ENCODE data around the gene KIF16B.

The KIF16B gene

DNA sequence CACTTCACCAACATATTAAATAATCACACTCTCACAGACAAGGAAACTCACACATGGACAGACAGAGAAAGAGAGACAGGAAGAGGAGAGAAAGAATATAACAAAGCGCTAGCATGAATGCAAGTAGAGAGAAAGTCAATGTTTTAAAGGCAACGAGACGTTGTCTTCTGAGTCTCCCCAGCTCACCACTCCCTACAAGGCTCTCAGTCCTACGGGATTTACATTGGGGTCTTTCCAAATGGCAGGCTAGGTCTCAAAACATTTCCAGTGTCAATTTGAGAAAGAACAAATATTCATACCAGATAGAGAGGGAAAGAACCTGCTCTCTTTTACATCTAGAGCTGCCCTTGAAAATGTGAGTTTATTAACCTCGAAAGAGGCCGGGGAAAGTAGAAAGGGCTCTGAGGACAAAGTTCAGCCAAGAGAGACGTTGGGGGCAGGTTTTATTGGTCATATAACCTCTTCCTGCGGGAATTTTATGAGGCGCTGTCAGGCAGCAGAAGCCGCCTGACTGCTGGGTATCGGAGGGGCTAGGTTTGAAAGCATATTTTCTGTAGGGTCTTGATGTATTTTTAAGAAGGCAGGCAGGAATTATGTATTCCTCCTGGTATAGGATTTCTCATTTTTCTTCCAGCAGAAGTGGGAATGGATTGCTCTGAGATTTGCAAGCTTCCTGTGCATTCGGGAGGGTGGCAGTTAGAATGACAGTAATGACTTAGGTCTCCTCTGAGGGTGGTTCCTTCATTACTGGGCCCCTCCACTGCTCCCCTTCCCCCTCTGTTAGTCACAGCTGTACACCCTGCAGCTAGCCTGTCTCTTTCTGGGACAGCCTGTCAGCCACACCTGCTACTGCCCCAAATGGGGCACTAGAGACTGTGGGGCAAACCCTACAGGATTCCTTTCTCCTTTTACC lies 34.4 kb upstream of the KIF16B start:
- POLR2A ChIA-PET, result no interaction called here
- CTCF ChIA-PET, result interaction anchor here (0.6 kb wide), 1 partner anchor 31 kb away, joined by 4 read pairs; no protein-coding TSS in a partner anchor
- Histone ChIP-seq H3K27ac (ENCODE audit: extremely low read depth, low read depth, low read length) (no peak overlapping the region; the same call in 1 of the 2 replicates), H3K9me3 (ENCODE audit: control insufficient read depth, insufficient read depth, low read depth, low read length) (no peaks in the 10 kb centered on the region), H3K4me1 (ENCODE audit: control insufficient read depth, insufficient read depth, low read length) (peaks cover 14% of the 10 kb centered on the region), H3K36me3 (ENCODE audit: control insufficient read depth in 2 of 2, insufficient read depth in 1 of 2, low read length in 2 of 2) (no peaks in the 10 kb centered on the region), H3K4me3 (ENCODE audit: low read depth, low read length) (no peak overlapping the region)
- TF ChIP-seq GLIS1 (tag by site-specific recombination; IDR thresholded peaks at IDR 0.05) (peak; percentile 28; the same call in 1 of the 2 replicates), ZNF155 (tag by site-specific recombination; IDR thresholded peaks at IDR 0.05) (no peak), ZNF239 (tag by site-specific recombination; IDR thresholded peaks at IDR 0.05) (no peak), SP7 (tag by site-specific recombination; IDR thresholded peaks at IDR 0.05) (no peak), BCL11B (tag by site-specific recombination; IDR thresholded peaks at IDR 0.05; ENCODE audit: low read depth) (no peak), ZNF335 (tag by site-specific recombination; conservative IDR thresholded peaks at IDR 0.05) (peak; percentile 59), ZNF341 (tag by site-specific recombination; IDR thresholded peaks at IDR 0.05; ENCODE audit: low read depth) (peak; percentile 27), ZNF302 (tag by site-specific recombination; IDR thresholded peaks at IDR 0.05; ENCODE audit: low read depth) (no peak), ZIC2 (tag by site-specific recombination; IDR thresholded peaks at IDR 0.05) (0 out of 2 replicates have a peak, but pooled peaks have one; percentile 21), ZBTB7A (tag by site-specific recombination; IDR thresholded peaks at IDR 0.05; ENCODE audit: low read depth) (no peak)
- TF ChIP-seq, protein P1, sequence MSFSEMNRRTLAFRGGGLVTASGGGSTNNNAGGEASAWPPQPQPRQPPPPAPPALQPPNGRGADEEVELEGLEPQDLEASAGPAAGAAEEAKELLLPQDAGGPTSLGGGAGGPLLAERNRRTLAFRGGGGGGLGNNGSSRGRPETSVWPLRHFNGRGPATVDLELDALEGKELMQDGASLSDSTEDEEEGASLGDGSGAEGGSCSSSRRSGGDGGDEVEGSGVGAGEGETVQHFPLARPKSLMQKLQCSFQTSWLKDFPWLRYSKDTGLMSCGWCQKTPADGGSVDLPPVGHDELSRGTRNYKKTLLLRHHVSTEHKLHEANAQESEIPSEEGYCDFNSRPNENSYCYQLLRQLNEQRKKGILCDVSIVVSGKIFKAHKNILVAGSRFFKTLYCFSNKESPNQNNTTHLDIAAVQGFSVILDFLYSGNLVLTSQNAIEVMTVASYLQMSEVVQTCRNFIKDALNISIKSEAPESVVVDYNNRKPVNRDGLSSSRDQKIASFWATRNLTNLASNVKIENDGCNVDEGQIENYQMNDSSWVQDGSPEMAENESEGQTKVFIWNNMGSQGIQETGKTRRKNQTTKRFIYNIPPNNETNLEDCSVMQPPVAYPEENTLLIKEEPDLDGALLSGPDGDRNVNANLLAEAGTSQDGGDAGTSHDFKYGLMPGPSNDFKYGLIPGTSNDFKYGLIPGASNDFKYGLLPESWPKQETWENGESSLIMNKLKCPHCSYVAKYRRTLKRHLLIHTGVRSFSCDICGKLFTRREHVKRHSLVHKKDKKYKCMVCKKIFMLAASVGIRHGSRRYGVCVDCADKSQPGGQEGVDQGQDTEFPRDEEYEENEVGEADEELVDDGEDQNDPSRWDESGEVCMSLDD (tag by site-specific recombination; IDR thresholded peaks at IDR 0.05), result no peak
- TF ChIP-seq, protein P2, sequence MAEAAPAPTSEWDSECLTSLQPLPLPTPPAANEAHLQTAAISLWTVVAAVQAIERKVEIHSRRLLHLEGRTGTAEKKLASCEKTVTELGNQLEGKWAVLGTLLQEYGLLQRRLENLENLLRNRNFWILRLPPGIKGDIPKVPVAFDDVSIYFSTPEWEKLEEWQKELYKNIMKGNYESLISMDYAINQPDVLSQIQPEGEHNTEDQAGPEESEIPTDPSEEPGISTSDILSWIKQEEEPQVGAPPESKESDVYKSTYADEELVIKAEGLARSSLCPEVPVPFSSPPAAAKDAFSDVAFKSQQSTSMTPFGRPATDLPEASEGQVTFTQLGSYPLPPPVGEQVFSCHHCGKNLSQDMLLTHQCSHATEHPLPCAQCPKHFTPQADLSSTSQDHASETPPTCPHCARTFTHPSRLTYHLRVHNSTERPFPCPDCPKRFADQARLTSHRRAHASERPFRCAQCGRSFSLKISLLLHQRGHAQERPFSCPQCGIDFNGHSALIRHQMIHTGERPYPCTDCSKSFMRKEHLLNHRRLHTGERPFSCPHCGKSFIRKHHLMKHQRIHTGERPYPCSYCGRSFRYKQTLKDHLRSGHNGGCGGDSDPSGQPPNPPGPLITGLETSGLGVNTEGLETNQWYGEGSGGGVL (tag by site-specific recombination; IDR thresholded peaks at IDR 0.05), result peak; percentile 35; the same call in 1 of the 2 replicates
- TF ChIP-seq, protein P3, sequence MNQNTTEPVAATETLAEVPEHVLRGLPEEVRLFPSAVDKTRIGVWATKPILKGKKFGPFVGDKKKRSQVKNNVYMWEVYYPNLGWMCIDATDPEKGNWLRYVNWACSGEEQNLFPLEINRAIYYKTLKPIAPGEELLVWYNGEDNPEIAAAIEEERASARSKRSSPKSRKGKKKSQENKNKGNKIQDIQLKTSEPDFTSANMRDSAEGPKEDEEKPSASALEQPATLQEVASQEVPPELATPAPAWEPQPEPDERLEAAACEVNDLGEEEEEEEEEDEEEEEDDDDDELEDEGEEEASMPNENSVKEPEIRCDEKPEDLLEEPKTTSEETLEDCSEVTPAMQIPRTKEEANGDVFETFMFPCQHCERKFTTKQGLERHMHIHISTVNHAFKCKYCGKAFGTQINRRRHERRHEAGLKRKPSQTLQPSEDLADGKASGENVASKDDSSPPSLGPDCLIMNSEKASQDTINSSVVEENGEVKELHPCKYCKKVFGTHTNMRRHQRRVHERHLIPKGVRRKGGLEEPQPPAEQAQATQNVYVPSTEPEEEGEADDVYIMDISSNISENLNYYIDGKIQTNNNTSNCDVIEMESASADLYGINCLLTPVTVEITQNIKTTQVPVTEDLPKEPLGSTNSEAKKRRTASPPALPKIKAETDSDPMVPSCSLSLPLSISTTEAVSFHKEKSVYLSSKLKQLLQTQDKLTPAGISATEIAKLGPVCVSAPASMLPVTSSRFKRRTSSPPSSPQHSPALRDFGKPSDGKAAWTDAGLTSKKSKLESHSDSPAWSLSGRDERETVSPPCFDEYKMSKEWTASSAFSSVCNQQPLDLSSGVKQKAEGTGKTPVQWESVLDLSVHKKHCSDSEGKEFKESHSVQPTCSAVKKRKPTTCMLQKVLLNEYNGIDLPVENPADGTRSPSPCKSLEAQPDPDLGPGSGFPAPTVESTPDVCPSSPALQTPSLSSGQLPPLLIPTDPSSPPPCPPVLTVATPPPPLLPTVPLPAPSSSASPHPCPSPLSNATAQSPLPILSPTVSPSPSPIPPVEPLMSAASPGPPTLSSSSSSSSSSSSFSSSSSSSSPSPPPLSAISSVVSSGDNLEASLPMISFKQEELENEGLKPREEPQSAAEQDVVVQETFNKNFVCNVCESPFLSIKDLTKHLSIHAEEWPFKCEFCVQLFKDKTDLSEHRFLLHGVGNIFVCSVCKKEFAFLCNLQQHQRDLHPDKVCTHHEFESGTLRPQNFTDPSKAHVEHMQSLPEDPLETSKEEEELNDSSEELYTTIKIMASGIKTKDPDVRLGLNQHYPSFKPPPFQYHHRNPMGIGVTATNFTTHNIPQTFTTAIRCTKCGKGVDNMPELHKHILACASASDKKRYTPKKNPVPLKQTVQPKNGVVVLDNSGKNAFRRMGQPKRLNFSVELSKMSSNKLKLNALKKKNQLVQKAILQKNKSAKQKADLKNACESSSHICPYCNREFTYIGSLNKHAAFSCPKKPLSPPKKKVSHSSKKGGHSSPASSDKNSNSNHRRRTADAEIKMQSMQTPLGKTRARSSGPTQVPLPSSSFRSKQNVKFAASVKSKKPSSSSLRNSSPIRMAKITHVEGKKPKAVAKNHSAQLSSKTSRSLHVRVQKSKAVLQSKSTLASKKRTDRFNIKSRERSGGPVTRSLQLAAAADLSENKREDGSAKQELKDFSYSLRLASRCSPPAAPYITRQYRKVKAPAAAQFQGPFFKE (tag by site-specific recombination; IDR thresholded peaks at IDR 0.05; ENCODE audit: borderline replicate concordance), result no peak
- TF ChIP-seq, protein P4, sequence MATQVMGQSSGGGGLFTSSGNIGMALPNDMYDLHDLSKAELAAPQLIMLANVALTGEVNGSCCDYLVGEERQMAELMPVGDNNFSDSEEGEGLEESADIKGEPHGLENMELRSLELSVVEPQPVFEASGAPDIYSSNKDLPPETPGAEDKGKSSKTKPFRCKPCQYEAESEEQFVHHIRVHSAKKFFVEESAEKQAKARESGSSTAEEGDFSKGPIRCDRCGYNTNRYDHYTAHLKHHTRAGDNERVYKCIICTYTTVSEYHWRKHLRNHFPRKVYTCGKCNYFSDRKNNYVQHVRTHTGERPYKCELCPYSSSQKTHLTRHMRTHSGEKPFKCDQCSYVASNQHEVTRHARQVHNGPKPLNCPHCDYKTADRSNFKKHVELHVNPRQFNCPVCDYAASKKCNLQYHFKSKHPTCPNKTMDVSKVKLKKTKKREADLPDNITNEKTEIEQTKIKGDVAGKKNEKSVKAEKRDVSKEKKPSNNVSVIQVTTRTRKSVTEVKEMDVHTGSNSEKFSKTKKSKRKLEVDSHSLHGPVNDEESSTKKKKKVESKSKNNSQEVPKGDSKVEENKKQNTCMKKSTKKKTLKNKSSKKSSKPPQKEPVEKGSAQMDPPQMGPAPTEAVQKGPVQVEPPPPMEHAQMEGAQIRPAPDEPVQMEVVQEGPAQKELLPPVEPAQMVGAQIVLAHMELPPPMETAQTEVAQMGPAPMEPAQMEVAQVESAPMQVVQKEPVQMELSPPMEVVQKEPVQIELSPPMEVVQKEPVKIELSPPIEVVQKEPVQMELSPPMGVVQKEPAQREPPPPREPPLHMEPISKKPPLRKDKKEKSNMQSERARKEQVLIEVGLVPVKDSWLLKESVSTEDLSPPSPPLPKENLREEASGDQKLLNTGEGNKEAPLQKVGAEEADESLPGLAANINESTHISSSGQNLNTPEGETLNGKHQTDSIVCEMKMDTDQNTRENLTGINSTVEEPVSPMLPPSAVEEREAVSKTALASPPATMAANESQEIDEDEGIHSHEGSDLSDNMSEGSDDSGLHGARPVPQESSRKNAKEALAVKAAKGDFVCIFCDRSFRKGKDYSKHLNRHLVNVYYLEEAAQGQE (tag by site-specific recombination; IDR thresholded peaks at IDR 0.05), result no peak
- TF ChIP-seq, protein P5, sequence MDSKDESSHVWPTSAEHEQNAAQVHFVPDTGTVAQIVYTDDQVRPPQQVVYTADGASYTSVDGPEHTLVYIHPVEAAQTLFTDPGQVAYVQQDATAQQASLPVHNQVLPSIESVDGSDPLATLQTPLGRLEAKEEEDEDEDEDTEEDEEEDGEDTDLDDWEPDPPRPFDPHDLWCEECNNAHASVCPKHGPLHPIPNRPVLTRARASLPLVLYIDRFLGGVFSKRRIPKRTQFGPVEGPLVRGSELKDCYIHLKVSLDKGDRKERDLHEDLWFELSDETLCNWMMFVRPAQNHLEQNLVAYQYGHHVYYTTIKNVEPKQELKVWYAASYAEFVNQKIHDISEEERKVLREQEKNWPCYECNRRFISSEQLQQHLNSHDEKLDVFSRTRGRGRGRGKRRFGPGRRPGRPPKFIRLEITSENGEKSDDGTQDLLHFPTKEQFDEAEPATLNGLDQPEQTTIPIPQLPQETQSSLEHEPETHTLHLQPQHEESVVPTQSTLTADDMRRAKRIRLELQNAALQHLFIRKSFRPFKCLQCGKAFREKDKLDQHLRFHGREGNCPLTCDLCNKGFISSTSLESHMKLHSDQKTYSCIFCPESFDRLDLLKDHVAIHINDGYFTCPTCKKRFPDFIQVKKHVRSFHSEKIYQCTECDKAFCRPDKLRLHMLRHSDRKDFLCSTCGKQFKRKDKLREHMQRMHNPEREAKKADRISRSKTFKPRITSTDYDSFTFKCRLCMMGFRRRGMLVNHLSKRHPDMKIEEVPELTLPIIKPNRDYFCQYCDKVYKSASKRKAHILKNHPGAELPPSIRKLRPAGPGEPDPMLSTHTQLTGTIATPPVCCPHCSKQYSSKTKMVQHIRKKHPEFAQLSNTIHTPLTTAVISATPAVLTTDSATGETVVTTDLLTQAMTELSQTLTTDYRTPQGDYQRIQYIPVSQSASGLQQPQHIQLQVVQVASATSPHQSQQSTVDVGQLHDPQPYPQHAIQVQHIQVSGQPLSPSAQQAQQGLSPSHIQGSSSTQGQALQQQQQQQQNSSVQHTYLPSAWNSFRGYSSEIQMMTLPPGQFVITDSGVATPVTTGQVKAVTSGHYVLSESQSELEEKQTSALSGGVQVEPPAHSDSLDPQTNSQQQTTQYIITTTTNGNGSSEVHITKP (tag by site-specific recombination; IDR thresholded peaks at IDR 0.05), result 0 out of 2 replicates have a peak, but pooled peaks have one; percentile 10

Measured in HEK293 (cell line).